GM21528 (cell line): ENCODE measurements around the gene STK32A.
"Not testable (repeated sequence)": the region's sequence is repeated elsewhere in the genome, so short reads cannot be mapped to it uniquely, and the experiment has no call there.

Experiments used
- ATAC-seq: cut with Tn5 transposase; IDR thresholded peaks from one replicate; pipeline ENCODE4 v1.9.1; 2021; ENCODE audit warnings: mild to moderate bottlenecking, moderate library complexity; ENCODE audit not compliant: unreplicated experiment, low FRiP score

The STK32A gene

DNA sequence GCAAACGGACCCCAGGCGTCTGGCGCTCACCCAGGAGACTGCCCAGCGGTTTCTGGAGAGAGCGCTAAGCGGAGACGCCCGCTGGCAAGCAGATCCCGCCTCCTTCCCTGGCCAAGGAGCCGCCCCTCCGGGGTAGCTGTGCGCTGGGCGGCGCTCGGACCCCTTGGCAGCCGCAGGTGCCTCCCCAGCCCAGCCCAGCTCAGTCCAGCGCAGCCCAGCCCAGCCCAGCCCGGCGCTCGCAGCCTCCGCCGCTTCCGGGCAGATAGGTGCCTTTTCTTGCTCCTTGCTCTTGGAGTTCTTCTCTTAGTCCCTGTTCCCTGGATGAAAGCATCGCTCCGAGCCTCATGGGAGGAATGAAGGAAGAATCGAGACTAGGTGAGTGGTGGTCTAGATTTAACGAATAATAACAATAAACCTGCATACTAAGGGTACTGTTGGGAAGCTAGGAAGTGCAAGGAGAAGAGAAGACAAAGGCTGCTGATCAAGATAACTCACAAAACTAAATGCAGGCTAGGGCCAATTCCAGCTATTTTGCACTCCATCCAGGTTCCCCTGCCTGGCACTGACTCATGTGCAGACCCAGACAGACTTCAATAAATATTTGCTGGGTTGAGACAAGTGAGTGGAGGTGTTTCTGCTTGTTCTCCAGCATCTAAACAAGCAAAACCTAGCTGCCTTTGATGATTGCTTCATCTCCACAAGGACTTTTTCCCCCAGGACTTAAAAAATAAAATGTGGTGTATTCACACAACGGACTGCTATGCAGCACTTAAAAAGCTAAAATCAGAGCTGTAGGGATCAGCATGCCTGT lies at the start of gene STK32A:
Gene STK32A, plus strand, starts transcription at position 202 of the 811 bp plus-strand sequence. CDS start 4,609 bp downstream, outside the sequence.
- ATAC-seq, result no peak

DNA sequence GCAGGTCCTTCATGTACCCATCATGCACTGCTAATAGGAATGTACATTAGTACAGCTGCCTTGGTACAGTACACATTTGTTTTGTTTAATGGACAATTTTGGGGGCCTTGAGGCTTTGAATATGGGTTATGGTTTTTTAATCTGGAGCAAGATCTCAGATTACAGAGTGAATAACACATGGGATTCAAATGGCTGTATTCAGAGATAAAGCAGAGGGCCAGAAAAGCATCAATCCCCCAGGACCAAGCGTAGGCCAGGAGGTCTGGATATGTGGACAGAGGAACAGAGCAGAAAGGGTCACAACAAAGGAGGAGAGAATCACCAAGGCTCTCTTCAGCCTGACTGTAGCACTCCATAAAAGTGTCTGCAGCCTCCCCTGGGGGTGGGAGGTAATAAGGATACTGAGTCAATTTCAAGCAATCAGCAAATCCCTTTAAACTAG lies 47.7 kb upstream of the STK32A start:
- ATAC-seq, result no peak

DNA sequence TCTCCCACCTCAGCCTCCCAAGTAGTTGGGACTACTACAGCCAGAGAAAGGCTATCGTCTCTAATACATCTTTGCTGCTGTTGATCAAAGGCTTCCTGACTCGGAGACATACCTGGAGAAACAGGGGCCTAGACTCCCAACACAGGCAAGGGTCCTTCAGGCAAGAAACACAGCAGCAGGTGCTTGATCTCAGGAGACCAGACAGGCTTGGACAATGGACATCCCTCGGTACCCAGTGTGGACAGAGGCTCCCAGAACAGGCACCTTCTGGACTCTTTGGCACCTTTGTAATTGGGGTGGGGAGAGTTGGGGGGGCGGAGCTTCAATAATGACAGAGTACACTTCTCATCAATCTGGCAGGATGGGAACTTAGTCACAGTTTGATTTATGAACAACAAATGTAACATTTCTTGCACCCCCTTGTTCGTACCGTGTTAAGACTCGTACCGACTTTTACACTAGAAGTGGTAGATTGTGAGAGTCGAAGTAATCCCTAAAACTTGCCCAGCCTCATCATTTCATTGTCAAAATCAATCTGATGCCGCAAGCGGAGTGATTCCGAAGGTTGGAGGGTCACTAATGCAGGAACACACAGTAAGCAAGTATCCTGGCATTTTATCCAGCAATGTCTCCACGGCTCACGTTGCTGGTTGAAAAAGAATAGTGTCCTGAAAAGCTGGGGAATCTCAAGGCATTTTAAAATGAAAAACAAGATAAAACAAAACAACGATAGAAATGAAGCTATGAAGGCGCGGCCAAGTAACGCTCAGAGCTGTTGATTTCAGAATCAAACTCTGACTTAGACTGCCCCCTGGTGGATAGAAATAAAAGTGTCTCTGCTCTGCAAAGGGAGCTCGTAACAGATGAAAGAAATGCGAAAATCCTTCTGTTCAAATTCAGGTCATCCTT lies 46.4 kb upstream of the STK32A start:
- ATAC-seq, result peak; percentile 87

DNA sequence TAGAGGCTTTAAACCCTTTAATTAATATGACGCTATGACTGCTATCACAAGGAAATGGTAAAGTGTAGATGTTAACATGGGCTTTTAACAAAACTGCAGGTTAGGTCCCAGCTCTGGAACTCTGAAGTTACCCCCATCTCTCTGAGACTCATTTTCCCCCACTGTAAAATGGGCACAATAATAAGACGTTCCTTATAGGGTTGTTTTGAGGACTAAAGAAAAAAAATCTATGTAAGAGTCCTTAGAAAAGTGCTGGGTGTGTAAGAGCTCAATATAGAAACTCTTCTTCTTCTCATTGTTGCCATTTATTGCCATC lies 45.8 kb upstream of the STK32A start:
- ATAC-seq, result no peak

DNA sequence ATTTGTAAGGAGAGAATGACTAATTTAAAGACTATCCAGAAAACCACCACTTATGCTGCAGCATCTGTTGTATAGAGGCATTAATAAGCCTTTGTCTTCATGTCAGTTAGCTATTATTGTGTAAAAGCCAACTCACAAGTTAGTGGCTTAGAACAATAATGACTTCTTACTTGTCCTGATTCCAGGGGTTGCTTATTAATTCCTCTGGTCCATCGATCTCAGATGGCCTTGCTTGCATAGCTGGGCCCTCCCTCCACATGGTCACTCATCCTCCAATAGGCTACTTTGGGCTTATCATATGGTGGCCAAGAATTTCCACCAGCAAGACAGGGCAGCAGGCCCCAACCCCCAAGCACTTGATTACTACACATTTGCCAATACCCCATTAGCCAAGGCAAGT lies 44.5 kb upstream of the STK32A start:
- ATAC-seq, result no peak

DNA sequence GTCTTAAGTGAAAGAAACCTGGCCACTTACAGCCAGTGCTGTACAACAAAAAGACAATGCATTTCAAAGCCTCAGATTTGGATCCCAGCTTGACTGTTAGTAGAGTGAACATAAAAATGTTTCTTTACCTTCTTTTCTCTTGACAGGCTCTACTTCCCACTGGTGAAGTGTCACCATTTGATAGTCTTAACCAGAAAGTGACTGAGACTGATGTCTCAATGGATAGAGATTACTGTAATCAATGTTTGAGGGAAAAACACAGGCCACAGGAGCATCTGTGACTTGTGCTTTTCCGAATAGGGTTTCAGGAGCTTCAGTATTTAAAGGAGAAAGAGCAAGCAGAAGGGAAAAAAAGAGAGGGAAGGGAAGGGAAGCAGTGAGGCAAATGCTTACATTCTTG lies 41.7 kb upstream of the STK32A start:
- no peak for ATAC-seq

DNA sequence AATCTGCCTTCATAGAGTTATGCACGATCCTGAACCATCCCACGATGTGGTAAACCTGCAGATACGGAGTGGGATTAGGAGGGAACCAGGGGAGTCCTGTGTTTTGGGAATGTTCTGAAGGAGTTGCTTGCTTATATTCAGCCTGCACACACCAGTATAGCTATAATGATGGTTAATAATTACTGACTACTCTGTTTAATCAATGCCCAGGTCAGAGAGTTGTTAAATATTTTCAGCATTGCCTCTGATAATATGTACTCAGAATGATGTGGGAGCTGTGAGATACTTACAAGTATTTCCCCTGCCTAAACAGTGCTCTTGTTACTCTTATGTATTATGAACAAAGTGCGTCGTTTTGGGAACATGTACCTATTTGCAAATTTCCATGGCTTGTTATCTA lies 34.8 kb upstream of the STK32A start:
- ATAC-seq, result no peak

DNA sequence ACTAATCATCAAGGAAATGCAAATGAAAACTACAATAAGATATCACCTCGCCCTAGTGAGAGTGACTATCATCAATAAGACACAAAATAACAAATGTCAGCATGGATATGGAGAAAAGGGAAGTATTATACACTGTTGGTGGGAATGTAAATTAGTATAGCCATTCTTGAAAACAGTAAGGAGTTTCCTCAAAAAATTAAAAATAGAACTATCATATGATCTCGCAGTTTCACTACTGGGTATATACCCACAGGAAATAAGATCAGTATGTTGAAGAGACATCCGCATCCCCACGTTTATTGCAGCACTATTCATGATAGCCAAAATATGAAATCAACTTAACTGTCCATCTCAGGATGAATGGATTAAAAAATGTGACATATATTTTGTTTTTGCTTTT lies 31.6 kb upstream of the STK32A start:
- no peak for ATAC-seq

DNA sequence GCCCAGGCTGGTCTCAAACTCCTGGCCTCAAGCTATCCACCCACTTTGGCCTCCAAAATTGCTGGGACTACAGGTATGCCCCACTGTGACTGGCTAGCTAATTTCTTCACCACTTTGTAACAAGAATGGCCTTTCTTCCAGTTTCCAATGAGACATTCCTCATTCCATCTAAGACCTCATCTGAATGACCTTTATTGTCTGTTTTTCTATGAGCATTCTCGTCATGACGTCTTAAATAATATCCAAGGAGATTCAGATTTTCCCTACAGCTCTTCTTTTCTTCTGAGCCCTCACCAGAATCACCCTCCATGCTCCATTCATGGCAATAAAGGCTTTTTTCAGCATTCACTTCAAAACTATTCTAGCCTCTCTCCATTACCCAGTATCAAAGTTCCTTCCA lies 30.2 kb upstream of the STK32A start:
- ATAC-seq, result no peak

DNA sequence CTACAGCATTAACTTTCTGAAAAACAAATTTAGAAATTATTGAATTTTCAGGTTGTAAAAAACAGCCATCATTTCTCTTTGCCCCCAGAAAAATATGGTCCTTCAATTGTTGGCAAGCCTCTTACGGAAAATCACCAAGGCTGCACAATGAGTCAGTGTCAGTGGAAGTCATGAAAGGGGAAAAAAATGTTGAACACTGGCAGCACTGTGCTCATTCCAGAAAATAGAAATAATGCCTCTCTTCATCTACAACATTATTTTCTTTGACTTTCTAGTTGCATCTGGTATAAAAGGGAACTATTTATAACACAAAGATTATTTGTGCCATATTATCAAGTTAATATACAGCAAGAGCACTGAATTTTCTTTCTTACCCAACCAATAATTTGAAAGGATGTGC lies 26.7 kb upstream of the STK32A start:
- ATAC-seq, result no peak

DNA sequence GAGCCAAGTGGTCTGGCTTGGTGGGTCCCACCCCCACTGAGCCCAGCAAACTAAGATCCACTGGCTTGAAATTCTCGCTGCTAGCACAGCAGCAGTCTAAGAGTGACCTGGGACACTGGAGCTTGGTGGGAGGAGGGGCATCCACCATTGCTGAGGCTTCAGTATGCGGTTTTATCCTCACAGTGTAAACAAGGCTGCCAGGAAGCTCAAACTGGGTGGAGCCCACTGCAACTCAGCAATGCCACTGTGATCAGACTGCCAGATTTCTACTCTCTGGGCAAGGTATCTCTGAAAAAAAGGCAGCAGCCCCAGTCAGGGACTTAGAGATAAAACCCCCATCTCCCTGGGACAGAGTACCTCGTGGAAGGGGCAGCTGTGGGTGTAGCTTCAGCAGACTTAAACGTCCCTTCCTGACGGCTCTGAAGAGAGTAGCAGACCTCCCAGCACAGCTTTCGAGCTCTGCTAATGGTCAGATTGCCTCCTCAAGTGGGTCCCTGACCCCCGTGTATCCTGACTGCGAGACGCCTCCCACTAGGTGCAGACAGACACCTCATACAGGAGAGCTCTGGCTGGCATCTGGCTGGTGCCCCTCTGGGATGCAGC lies 18.2 kb upstream of the STK32A start:
- no peak for ATAC-seq

DNA sequence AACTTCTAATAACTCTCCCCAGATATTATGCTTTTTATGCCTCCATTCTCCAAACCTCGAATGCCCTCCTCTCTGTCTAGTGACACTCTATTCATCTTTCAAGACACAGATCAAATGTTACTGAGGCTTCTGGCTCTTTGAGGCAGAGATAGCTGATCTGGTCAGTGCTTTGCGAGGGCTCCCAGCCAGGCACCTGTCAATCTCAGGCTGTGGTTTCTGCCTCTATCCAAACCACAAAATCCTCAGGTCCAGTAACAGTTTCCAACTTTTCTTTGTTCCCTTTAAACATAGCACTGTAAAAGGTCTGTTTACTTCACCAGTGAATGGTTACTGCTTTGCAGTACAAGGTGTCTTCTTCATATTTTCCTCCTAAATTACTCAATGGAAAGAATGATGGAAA lies 11.5 kb upstream of the STK32A start:
- ATAC-seq, result no peak

DNA sequence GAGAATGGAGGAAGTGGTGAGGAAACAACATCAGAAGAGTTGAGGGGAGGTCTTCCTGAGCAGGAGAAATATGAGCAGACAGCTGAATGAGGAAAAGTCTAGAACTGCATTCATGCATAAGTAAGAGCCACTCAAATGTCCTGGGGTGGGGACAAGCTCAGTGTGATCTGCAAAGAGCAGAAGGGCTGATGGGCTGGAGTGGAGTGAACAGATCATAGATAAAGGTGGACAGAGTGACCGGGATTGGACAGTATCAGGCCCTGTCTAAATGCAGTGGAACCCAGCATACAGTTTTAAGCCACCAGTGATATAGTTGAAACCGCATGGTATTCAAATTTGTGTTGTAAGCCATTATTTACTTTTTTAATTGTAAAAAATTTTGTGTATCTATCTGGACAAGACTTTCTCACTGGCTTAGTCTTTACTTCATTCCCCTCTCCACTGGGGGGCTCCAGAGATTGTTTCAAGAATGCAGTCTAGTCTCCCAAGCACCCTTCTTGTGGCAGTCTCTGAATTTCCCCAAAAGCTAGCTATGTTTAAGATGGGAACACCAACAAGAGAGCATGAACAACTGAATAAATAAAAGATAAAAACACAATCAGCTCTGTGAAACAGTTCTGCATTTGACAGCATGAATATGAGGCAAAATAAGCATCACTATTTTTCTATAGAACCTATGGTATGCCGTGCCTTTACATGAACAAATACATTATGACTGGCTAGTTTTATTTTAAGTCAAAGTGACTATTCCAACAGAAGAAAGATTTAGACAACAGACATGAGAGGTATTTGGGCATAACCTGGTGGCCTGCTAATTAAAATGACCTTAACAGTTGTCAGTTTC lies 10.7 kb upstream of the STK32A start:
- no peak for ATAC-seq

DNA sequence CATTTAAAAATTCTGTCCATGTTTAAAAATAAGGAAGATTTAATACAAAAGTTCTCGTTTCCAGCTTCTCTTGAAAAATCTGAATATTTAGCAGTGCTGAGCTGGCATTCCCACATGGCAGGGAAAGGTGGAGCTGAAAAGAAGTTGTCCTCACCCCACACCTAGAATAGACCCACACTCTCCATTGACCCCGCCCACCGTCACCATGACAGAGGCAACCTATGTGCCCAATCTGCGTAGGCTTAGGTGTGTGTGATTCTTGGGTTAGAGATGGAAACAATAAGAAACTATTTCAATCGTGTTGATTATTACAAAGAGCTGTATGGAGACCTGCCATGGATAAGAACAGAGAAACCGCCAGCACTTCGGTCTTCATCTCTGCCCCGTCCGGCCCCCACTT lies 8.9 kb upstream of the STK32A start:
- ATAC-seq, result no peak

DNA sequence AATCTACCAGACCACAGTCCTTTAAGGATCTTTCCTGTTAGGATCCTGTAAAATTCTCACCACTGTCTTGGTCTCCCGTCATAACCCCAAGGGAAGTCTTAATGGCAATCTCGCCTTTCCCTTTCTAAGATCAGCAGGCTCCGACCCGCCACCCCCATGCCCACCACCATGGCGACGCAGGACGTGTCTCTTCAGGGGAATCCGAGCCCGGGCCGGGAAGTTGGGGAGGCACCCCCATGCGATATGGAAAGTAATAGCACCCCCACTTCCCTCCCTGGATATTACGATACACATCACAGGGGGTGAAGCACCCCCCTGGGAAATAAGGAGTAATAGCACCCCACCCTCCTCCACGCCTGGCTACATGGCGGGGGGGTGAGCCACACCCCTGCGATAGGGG lies 8.3 kb upstream of the STK32A start:
- no peak for ATAC-seq

DNA sequence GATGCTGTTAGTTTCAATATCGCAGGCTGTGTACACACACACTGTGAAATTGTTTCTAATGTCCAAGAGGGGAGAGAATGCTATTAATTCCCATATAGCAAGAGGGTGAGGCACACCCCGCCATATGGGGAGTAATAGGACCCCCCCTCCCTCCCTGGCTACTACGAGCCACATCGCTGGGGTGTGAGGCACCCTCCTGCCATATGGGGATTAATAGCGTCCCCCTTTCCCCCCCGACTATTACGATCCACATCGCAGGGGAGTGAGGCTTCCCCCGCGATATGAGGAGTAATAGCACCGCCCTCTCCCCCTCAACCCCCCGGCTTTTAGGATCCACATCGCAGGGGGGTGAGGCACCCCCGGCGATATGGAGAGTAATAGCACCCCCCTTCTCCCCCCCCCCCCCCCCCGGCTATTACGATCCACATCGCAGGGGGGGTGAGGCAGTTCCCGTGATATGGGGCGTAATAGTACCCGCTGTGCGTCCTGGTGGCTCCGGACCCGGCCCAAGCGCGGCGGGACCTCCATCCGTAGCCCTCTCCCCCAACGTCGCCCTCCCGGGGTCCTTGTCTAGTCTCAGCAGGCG lies 494 bp upstream of the STK32A start:
- ATAC-seq, result no peak

DNA sequence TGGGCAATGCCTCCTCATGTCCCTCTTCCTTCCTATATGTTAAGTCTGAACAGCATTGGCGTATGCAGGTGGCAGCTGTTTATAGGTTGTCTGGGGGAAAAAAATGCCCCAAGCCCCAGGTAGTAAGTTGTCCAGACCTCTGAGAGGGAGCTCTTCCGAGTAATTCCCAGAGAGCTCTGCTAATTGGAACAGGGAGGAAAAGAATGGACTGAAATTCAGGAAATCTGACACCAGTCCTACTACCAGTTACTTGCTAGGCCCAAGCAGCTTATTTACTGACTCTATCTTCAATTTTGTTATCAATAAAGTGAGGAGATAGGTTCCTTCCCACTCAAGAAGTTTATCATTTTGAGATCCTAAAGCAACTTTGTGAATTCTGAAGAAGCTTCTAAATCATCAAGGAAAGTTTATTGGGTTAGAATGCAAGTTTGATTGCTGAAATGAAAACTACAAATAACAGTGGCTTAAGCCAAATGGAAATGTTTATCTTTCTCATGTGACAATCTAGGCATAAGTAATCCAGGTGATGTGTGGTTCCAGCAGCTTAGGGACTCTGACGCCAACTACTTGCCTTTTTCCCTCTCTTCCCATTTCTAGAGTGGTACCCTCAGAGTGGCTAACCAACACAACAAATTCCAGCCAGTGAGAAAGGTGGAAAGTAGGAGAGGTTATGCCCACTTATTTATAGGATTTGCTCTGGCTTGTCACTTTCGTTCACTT lies 5.6 kb downstream of the STK32A start:
- ATAC-seq, result no peak

DNA sequence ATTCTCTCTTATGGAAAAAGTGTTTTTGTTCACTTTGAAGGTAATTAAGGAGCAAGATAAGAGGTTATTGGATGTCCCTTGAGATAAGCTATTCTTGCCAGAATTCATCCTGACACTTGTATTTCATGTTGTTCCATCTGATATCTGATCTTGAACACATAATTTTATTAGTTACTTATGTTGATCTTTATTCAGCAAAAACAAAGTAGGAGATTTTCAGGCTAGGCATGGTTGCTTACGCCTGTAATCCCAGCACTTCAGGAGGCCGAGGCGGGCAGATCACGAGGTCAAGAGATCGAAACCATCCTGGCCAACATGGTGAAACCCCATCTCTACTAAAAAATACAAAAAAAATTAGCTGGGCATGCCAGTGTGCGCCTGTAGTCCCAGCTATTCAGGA lies 8.4 kb downstream of the STK32A start:
- ATAC-seq, result not testable (repeated sequence)

DNA sequence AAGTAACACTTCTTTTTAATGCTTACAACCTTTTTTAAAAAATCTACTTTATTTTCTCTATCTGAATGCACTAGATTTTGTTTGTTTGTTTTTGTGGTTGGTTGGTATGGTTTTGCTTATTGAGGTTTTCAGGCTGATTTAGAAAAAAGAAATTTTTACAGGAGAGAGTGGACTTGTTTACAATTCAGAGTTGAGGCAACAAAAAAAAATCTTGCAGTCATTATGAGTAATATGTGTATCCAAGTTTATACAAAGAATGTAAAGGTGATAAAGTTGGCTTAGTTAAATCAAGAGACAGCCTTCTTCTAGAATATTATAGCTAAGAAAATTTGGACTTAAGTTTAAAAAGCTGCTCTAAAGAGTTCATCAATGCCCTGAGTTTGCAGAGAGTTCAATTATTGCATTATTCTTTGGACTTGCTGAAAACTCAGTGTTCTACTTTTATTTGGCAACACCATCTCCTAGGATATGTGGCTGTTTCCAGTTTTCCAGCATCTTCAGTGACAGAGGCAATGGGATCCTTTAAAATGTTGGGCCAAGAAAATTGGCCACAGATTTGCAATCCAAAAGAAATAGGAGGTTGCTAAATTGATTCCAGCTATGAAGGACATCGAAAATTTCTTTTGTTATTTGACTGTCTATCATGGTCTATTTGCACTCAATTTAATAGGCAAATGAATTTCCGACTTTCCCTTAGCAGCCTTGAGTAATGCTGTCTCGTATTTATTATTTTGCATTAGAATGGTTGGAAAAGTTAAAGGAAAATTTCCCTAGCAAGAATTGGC lies 10.7 kb downstream of the STK32A start:
- no peak for ATAC-seq
